AG04450 (cell line): ENCODE data around the gene SEPSECS. TPM values are rescaled to one million over a fixed set of nuclear protein-coding genes. Genes with fewer than 3 reads are reported as not detected.

ENCODE experiments used
- CTCF ChIA-PET: fragments of 300-600, 350-600 bp; formaldehyde crosslinking; extraction: SDS; loops from one replicate; lab custom pipeline; 2022; ENCODE audit warnings: antibody characterized with exemption, inconsistent platforms; lab: Charles Lee
- POLR2A ChIA-PET: fragments of 350-600 bp; formaldehyde crosslinking; extraction: SDS; loops from one replicate; lab custom pipeline; 2021; ENCODE audit warnings: antibody characterized with exemption, inconsistent platforms; lab: Yijun Ruan, JAX
- DNase-seq: peaks from one replicate; pipeline ENCODE4 v3.0.0-alpha.2; 2011; ENCODE audit warnings: low read depth, low spot score
- H3K27ac ChIP-seq: one replicate; pipeline ENCODE4 v1.5.1; 2012; ENCODE audit warnings: low read depth, low read length, control low read depth
- H3K27me3 ChIP-seq: one replicate; pipeline ENCODE4 v1.6.0; 2012; ENCODE audit warnings: low read length; ENCODE audit not compliant: control insufficient read depth, insufficient read depth
- H3K4me3 ChIP-seq: 2 replicates; pipeline ENCODE4 v1.5.1; 2011; ENCODE audit warnings: mild to moderate bottlenecking, low read depth, low read length, control low read depth
- H3K9me3 ChIP-seq: 2 replicates; pipeline ENCODE4 v1.5.1; 2012; ENCODE audit warnings: low read length; ENCODE audit not compliant: control insufficient read depth, insufficient read depth
- CTCF ChIP-seq: IDR thresholded peaks from 2 replicates; pipeline ENCODE4 v1.5.1; 2011; ENCODE audit warnings: low read depth, low read length, control low read depth, inconsistent platforms
- polyA plus RNA-seq: library from polyadenylated mRNA; depleted of rRNA; stranded (reverse); fragments of >200 nt; gene quantifications from 2 replicates; pipeline ENCODE4 v1.2.3, GENCODE V29; 2011

SEPSECS gene
- polyA plus RNA-seq, 1 experiment = 6.2 TPM

- POLR2A ChIA-PET = no interaction called here
Observed at GRCh38 chr4:25117716-25118472, 42.4 kb downstream of the SEPSECS start.

GRCh38 chr4:25117274-25117673, 43.0 kb downstream of the SEPSECS start:
- no peak for TF ChIP-seq CTCF
- ChIA-PET POLR2A (no interaction called here), CTCF (interaction anchor here (0.9 to 2.7 kb wide), 2 partner anchors 15 to 27 kb away, joined by 3 to 14 read pairs; no protein-coding TSS in a partner anchor)
- no peak for DNase-seq
- Histone ChIP-seq H3K27ac (no peak overlapping the region), H3K9me3 (no peaks in the 10 kb centered on the region), H3K27me3 (peaks cover 5% of the 10 kb centered on the region), H3K4me3 (no peak overlapping the region)

More at GRCh38 chr4:25117716-25118472, 42.4 kb downstream of the SEPSECS start:
- Histone ChIP-seq H3K9me3 (no peaks in the 10 kb centered on the region), H3K27ac (no peak overlapping the region), H3K27me3 (peaks cover 2% of the 10 kb centered on the region), H3K4me3 (no peak overlapping the region)
- DNase-seq = no peak
- CTCF ChIA-PET = interaction anchor here (0.9 to 2.7 kb wide), 2 partner anchors 14 to 26 kb away, joined by 3 to 14 read pairs; no protein-coding TSS in a partner anchor
- no peak for TF ChIP-seq CTCF

- Histone ChIP-seq H3K27me3 (peaks cover 8% of the 10 kb centered on the region), H3K9me3 (no peaks in the 10 kb centered on the region), H3K4me3 (no peak overlapping the region), H3K27ac (no peak overlapping the region)
- no peak for TF ChIP-seq CTCF
- POLR2A ChIA-PET = no interaction called here
- CTCF ChIA-PET = no interaction called here
- DNase-seq = peak; percentile 13
Observed at GRCh38 chr4:25113915-25114904, 46.0 kb downstream of the SEPSECS start.

- H3K27ac ChIP-seq = no peak overlapping the region
- TF ChIP-seq CTCF = no peak
- CTCF ChIA-PET = interaction anchor here (0.8 kb wide), 1 partner anchor 199 kb away, joined by 3 read pairs; no protein-coding TSS in a partner anchor
- no peak for DNase-seq
- POLR2A ChIA-PET = no interaction called here
- H3K27me3 ChIP-seq = peaks cover 12% of the 10 kb centered on the region
- no peak overlapping the region for H3K4me3 ChIP-seq
- H3K9me3 ChIP-seq = no peaks in the 10 kb centered on the region
Observed at GRCh38 chr4:25112995-25113380, 47.3 kb downstream of the SEPSECS start.
